GM19438 (cell line): ENCODE data around the gene LGALS14.

ENCODE experiments used
- ATAC-seq: cut with Tn5 transposase; IDR thresholded peaks from one replicate; pipeline ENCODE4 v1.9.1; 2021; ENCODE audit warnings: low read depth; ENCODE audit not compliant: unreplicated experiment

LGALS14 gene

GRCh38 chr19:39740395-39740794, 36.1 kb downstream of the LGALS14 start:
- ATAC-seq = no peak

- no peak for ATAC-seq
These were observed 41.4 kb downstream of the LGALS14 start for GRCh38 chr19:39745643-39746042.

DNA sequence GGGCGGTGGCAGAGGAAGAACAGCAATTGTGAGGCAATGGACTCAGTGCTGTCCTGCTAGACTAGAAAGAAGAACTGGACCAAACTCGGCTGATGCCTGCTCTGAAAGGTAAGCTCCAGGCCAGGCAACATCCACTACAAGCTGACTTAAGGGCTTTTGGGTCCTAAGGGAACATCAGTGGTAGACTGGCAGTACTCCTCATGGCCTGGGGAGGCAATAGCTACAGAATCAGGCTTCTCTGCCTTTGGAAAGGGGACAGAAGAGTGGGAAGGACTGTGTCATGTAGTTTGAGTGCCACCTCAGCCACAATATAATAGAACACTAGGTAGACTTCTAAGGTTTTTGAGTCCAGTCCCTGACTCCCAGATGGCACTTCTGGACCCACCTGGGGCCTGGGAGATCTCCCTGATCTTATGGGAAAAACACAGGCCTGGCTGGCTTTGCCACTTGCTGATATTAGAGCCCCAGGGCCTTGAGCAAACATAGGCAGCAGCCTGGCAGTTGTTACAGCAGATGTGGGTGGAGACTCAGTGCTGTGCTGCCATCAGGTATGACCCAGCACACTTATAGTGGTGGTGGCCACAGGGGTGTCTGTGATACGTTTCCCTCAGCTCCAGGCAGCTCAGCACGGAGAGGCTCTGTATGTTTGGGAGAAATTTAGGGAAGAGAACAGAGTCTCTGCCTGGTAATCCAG, 42.7 kb downstream of the LGALS14 start:
- ATAC-seq = no peak

DNA sequence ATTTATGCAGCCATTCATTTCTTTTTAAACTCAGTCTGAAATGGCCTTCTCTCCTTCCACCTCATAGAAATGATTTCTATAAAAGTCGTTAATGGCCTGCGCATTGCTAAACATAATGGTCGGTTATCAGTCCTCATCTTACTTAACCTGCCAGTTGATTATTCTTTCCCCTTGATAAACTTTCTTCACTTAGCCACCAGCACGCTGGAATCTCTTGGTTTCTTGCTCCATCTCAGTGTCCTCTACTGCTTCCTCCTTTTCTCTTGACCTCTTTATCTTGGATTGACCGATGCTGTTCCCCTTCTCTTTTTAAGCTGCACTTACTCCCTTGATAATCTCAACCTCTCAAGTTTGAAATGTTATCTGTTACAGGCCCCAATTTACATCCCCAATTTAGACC, 45.7 kb downstream of the LGALS14 start:
- ATAC-seq = no peak

DNA sequence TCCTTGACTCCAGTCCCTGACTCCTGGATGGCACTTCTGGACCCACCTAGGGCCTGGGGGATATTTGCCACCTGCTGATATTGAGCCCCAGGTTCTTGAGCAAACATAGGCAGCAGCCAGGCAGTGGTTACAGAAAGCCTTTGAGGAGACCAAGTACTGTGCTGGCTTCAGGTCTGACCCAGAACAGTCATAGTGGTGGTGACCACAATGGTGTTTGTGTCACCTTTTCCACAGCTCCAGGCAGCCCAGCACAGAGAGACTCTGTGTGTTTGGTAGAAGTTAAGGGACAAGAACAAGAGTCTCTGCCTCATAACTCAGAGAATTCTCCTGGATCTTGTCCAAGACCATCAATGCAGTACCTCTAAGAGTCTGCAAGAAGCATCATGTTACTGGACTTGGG, 48.1 kb downstream of the LGALS14 start:
- no peak for ATAC-seq

DNA sequence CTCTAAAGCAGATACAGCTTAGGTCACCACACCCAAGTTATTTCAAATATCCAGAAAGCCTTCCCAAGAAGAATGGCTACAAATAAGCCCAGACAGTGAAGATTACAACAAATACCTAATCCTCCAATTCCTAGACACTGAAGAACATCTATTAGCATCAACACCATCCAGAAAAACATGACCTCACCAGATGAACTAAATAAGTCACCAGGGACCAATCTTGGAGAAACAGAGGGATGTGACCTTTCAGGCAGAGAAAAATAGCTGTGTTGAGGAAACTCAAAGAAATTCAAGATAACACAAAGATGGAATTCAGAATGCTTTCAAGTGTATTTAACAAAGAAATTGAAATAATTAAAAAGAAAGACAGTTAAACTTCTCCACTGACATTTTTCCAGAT, 48.5 kb downstream of the LGALS14 start:
- no peak for ATAC-seq

GRCh38 chr19:39754544-39754943, 50.3 kb downstream of the LGALS14 start:
- no peak for ATAC-seq

GRCh38 chr19:39754971-39755370, 50.7 kb downstream of the LGALS14 start:
- ATAC-seq = no peak
